Peyer's patch (tissue), 4 donors: ENCODE measurements around the gene UBA3. TPM values are rescaled to one million over a fixed set of nuclear protein-coding genes. Genes with fewer than 3 reads are reported as not detected.

Experiments
- DNase-seq, 3 donors: peaks; one replicate each; pipeline ENCODE4 v3.0.0-alpha.2; 2017 to 2019
- H3K27ac ChIP-seq, 4 donors: fragments of 200-600 bp; sonication (generic); one replicate each; pipeline ENCODE4 v1.5.1; 2016 to 2019
- H3K27me3 ChIP-seq, 2 donors: fragments of 200-600 bp; sonication (generic); one replicate each; pipeline ENCODE4 v1.5.1; 2019
- H3K36me3 ChIP-seq, 3 donors: fragments of 200-600 bp; sonication (generic); one replicate each; pipeline ENCODE4 v1.5.1; 2016 to 2019
- H3K4me1 ChIP-seq, 4 donors: fragments of 200-600 bp; sonication (generic); one replicate each; pipeline ENCODE4 v1.5.1; 2016 to 2019
- H3K4me3 ChIP-seq, 4 donors: fragments of 200-600 bp; sonication (generic); 1 replicate in 3 of 4; 2 replicates in 1 of 4; pipeline ENCODE4 v1.5.1; 2016 to 2019; ENCODE audit warnings: mild to moderate bottlenecking in 1 of 4
- H3K9me3 ChIP-seq, 4 donors: fragments of 200-600 bp; sonication (generic); one replicate each; pipeline ENCODE4 v1.5.1; 2016 to 2019; ENCODE audit warnings: mild to moderate bottlenecking in 1 of 4
- CTCF ChIP-seq, 6 experiments: fragments of 450-650 bp in 4 of 6; fragments of 200-600 bp in 2 of 6; sonication (generic) in 1 of 6; IDR thresholded peaks; one replicate each; pipeline ENCODE4 v1.5.1; 2017 to 2019; ENCODE audit warnings: antibody characterized with exemption in 6 of 6, mild to moderate bottlenecking in 3 of 6, moderate library complexity in 1 of 6
- POLR2A ChIP-seq, 2 donors: fragments of 450-650 bp; IDR thresholded peaks; one replicate each; pipeline ENCODE4 v1.5.1; 2017; ENCODE audit warnings: antibody characterized with exemption in 2 of 2, mild to moderate bottlenecking in 2 of 2, moderate library complexity in 2 of 2
- total RNA-seq, 4 donors: library from RNA; depleted of rRNA; stranded (reverse); fragments of >200 nt; gene quantifications; one replicate each; pipeline ENCODE4 v1.1.0, GENCODE V29; 2016

The UBA3 gene
- total RNA-seq, 4 donors from 2014 or later, result 28.9 to 64.5 (median 59.8) TPM

GRCh38 chr3:69108811-69109210, 28.6 kb upstream of the UBA3 start:
- no peak overlapping the region for H3K4me3 ChIP-seq
- no peaks in the 10 kb centered on the region for H3K27me3 ChIP-seq
- H3K9me3 ChIP-seq, result no peaks in the 10 kb centered on the region
- no peak overlapping the region for H3K27ac ChIP-seq
- no peaks in the 10 kb centered on the region for H3K4me1 ChIP-seq
- TF ChIP-seq CTCF (IDR thresholded peaks at IDR 0.05), result no peak
- TF ChIP-seq POLR2A (IDR thresholded peaks at IDR 0.05), result no peak
- no peak for DNase-seq
- peaks cover 0 to 13% (median 0%) of the 10 kb centered on the region in 3 donors for H3K36me3 ChIP-seq

DNA sequence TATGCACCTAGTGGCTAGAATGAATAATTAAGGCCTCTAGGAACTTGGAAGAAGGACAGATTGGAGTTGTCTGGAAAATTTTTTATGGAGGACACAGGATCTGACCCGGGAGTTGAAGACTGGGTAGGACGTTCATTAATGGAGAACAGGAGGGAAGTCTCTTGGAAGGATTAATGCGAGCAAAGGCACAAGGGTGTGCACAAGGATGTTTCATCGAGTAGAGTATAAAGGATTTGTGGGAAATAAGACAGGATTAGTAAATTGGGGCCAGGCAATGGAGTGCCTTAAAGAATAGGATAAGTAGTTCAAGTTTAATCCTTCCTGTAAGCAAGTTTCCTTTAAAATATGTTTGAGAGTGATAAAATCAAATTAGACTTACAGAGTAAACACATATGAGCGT, 27.7 kb upstream of the UBA3 start:
- H3K4me3 ChIP-seq, result no peak overlapping the region
- TF ChIP-seq CTCF (IDR thresholded peaks at IDR 0.05) (no peak), POLR2A (IDR thresholded peaks at IDR 0.05) (no peak)
- H3K27ac ChIP-seq, result no peak overlapping the region
- H3K9me3 ChIP-seq, result no peaks in the 10 kb centered on the region
- no peaks in the 10 kb centered on the region for H3K27me3 ChIP-seq
- no peak for DNase-seq
- H3K36me3 ChIP-seq, result peaks cover 0 to 23% (median 2%) of the 10 kb centered on the region in 3 donors
- no peaks in the 10 kb centered on the region for H3K4me1 ChIP-seq

DNA sequence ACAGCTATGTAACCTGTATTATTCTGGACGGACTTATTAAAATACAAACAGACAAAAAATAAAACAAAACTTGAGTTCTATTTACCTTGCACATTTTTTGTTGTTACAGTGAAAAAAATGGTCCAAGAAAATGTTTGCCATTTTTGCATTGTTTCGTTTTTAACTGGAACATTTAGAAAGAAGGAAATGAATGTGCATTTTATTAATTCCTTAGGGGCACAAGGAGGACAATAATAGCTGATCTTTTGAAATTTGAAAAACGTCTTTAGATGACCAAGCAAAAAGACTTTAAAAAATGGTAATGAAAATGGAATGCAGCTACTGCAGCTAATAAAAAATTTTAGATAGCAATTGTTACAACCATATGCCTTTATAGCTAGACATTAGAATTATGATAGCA, 25.2 kb upstream of the UBA3 start:
- Histone ChIP-seq H3K27ac (no peak overlapping the region), H3K36me3 (peaks cover 0 to 41% (median 2%) of the 10 kb centered on the region in 3 donors), H3K9me3 (no peaks in the 10 kb centered on the region), H3K27me3 (no peaks in the 10 kb centered on the region), H3K4me1 (no peaks in the 10 kb centered on the region), H3K4me3 (no peak overlapping the region)
- DNase-seq, result no peak
- no peak for TF ChIP-seq CTCF (IDR thresholded peaks at IDR 0.05)
- TF ChIP-seq POLR2A (IDR thresholded peaks at IDR 0.05), result no peak

- Histone ChIP-seq H3K9me3 (no peaks in the 10 kb centered on the region), H3K4me3 (no peak overlapping the region), H3K36me3 (peaks cover 0 to 48% (median 2%) of the 10 kb centered on the region in 3 donors), H3K4me1 (no peaks in the 10 kb centered on the region), H3K27me3 (no peaks in the 10 kb centered on the region), H3K27ac (no peak overlapping the region)
- TF ChIP-seq POLR2A (IDR thresholded peaks at IDR 0.05), result no peak
- no peak for DNase-seq
These were observed 24.4 kb upstream of the UBA3 start for GRCh38 chr3:69104586-69104985.

- Histone ChIP-seq H3K9me3 (no peaks in the 10 kb centered on the region), H3K4me1 (no peaks in the 10 kb centered on the region), H3K27me3 (no peaks in the 10 kb centered on the region), H3K27ac (no peak overlapping the region), H3K4me3 (no peak overlapping the region), H3K36me3 (peaks cover 0 to 48% (median 2%) of the 10 kb centered on the region in 3 donors)
- no peak for DNase-seq
- TF ChIP-seq POLR2A (IDR thresholded peaks at IDR 0.05) (no peak), CTCF (IDR thresholded peaks at IDR 0.05) (no peak)
These were observed 23.0 kb upstream of the UBA3 start for GRCh38 chr3:69103123-69103522.

DNA sequence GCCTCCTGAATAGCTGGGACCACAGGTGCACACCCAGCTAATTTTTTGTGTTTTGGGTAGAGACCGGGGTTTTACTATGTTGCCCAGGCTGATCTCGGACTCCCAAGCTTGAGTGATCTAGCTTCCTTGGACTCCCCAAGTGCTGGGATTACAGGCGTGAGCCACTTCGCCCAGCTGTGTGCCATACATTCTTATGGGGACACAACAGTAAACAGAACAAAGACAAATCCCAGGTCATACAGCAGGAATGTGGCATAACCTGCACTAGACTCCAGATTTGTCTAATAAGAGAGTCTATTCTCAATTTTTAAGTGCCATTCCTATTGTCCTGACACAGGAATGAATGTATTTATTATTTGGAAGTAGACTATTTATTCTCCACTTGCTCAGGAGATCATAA, 22.2 kb upstream of the UBA3 start:
- DNase-seq, result no peak
- TF ChIP-seq POLR2A (IDR thresholded peaks at IDR 0.05), result no peak
- no peak for TF ChIP-seq CTCF (IDR thresholded peaks at IDR 0.05)
- H3K27me3 ChIP-seq, result no peaks in the 10 kb centered on the region
- no peak overlapping the region for H3K4me3 ChIP-seq
- peaks cover 0 to 48% (median 2%) of the 10 kb centered on the region in 3 donors for H3K36me3 ChIP-seq
- no peak overlapping the region for H3K27ac ChIP-seq
- no peaks in the 10 kb centered on the region for H3K9me3 ChIP-seq
- H3K4me1 ChIP-seq, result no peaks in the 10 kb centered on the region
